ENCODE data around the gene LRP1B. TPM values are rescaled to one million over a fixed set of nuclear protein-coding genes. Genes with fewer than 3 reads are reported as not detected.
"Not testable (repeated sequence)": the region's sequence is repeated elsewhere in the genome, so short reads cannot be mapped to it uniquely, and the experiment has no call there.

Gene LRP1B
- total RNA-seq, 1 donor from 2014 or later: not detected

GRCh38 chr2:141824790-141825189, 306.0 kb downstream of the LRP1B start:
- Mint-ChIP-seq H3K4me1 (no peaks in the 10 kb centered on the region), H3K36me3 (ENCODE audit: low read depth) (no peaks in the 10 kb centered on the region), H3K4me3 (no peak overlapping the region), H3K27ac (no peak overlapping the region), H3K27me3 (no peaks in the 10 kb centered on the region), H3K9me3 (peaks cover 2% of the 10 kb centered on the region)
- intact Hi-C loops (cut with micrococcal nuclease): no loop called here
- POLR2A ChIA-PET: no interaction called here
- CTCF ChIA-PET: no interaction called here
- no peak for DNase-seq
- TF ChIP-seq CTCF (IDR thresholded peaks at IDR 0.05): no peak
- no peak for ATAC-seq (ENCODE audit: low read depth)

- DNase-seq (no peak), ATAC-seq (ENCODE audit: low read depth) (no peak)
- TF ChIP-seq CTCF (IDR thresholded peaks at IDR 0.05): no peak
- POLR2A ChIA-PET: no interaction called here
- Mint-ChIP-seq H3K27ac (no peak overlapping the region), H3K27me3 (no peaks in the 10 kb centered on the region), H3K4me1 (no peaks in the 10 kb centered on the region), H3K9me3 (peaks cover 4% of the 10 kb centered on the region), H3K36me3 (ENCODE audit: low read depth) (no peaks in the 10 kb centered on the region), H3K4me3 (no peak overlapping the region)
- CTCF ChIA-PET: no interaction called here
- intact Hi-C loops (cut with micrococcal nuclease): no loop called here
Measured at GRCh38 chr2:141820893-141821292, 309.9 kb downstream of the LRP1B start.

- CTCF ChIA-PET; H3K4me1 Mint-ChIP-seq; DNase-seq; H3K27ac Mint-ChIP-seq; intact Hi-C loops (cut with micrococcal nuclease); H3K4me3 Mint-ChIP-seq; H3K27me3 Mint-ChIP-seq; ATAC-seq (ENCODE audit: low read depth); POLR2A ChIA-PET; H3K36me3 Mint-ChIP-seq (ENCODE audit: low read depth): not testable (repeated sequence)
- peaks cover 16% of the 10 kb centered on the region for H3K9me3 Mint-ChIP-seq
Measured at GRCh38 chr2:141815320-141815719, 315.5 kb downstream of the LRP1B start.

GRCh38 chr2:141814150-141814549, 316.7 kb downstream of the LRP1B start:
- Mint-ChIP-seq H3K4me1 (no peaks in the 10 kb centered on the region), H3K4me3 (no peak overlapping the region), H3K27ac (no peak overlapping the region), H3K9me3 (peaks cover 16% of the 10 kb centered on the region), H3K36me3 (ENCODE audit: low read depth) (no peaks in the 10 kb centered on the region), H3K27me3 (no peaks in the 10 kb centered on the region)
- DNase-seq (no peak), ATAC-seq (ENCODE audit: low read depth) (no peak)
- ChIA-PET CTCF (no interaction called here), POLR2A (no interaction called here)
- intact Hi-C loops (cut with micrococcal nuclease): no loop called here
- TF ChIP-seq CTCF (IDR thresholded peaks at IDR 0.05): no peak

GRCh38 chr2:141810148-141810547, 320.7 kb downstream of the LRP1B start:
- intact Hi-C loops (cut with micrococcal nuclease): no loop called here
- Mint-ChIP-seq H3K4me1 (no peaks in the 10 kb centered on the region), H3K27ac (no peak overlapping the region), H3K4me3 (no peak overlapping the region), H3K9me3 (peaks cover 16% of the 10 kb centered on the region), H3K27me3 (no peaks in the 10 kb centered on the region), H3K36me3 (ENCODE audit: low read depth) (no peaks in the 10 kb centered on the region)
- no peak for DNase-seq
- CTCF ChIA-PET: no interaction called here
- no peak for TF ChIP-seq CTCF (IDR thresholded peaks at IDR 0.05)
- POLR2A ChIA-PET: no interaction called here
- ATAC-seq (ENCODE audit: low read depth): no peak

GRCh38 chr2:141806090-141806489, 324.7 kb downstream of the LRP1B start:
- DNase-seq: no peak
- H3K4me1 Mint-ChIP-seq: no peaks in the 10 kb centered on the region
- intact Hi-C loops (cut with micrococcal nuclease): no loop called here
- ATAC-seq (ENCODE audit: low read depth): no peak
- peaks cover 2% of the 10 kb centered on the region for H3K9me3 Mint-ChIP-seq
- H3K4me3 Mint-ChIP-seq: no peak overlapping the region
- no peaks in the 10 kb centered on the region for H3K27me3 Mint-ChIP-seq
- CTCF ChIA-PET: no interaction called here
- no peaks in the 10 kb centered on the region for H3K36me3 Mint-ChIP-seq (ENCODE audit: low read depth)
- TF ChIP-seq CTCF (IDR thresholded peaks at IDR 0.05): no peak
- POLR2A ChIA-PET: no interaction called here
- no peak overlapping the region for H3K27ac Mint-ChIP-seq

All from activated B cell treated with CpG ODN at 0.5 μM for 24 hours (primary cell).